Adipocyte (in vitro differentiated cells): ENCODE results near the gene DLGAP1.
"Not testable (repeated sequence)": the region's sequence is repeated elsewhere in the genome, so short reads cannot be mapped to it uniquely, and the experiment has no call there.

Experiments used
- DNase-seq: peaks from one replicate; pipeline ENCODE4 v3.0.0-alpha.2; 2015; ENCODE audit warnings: low read depth
- H3K27me3 ChIP-seq: replicated peaks from 2 replicates; pipeline ENCODE4 v1.7.0; 2013; ENCODE audit warnings: mild to moderate bottlenecking, low read length, moderate library complexity; ENCODE audit not compliant: control insufficient read depth, insufficient read depth
- H3K36me3 ChIP-seq: 2 replicates; pipeline ENCODE4 v1.7.0; 2013; ENCODE audit warnings: low read length, mild to moderate bottlenecking, moderate library complexity; ENCODE audit not compliant: control insufficient read depth, insufficient read depth, severe bottlenecking
- H3K4me1 ChIP-seq: 2 replicates; pipeline ENCODE4 v1.7.0; 2013; ENCODE audit warnings: mild to moderate bottlenecking, low read length, moderate library complexity; ENCODE audit not compliant: control insufficient read depth, insufficient read depth
- H3K4me3 ChIP-seq: 2 replicates; pipeline ENCODE4 v1.7.0; 2013; ENCODE audit warnings: mild to moderate bottlenecking, low read length, moderate library complexity
- H3K9ac ChIP-seq: 2 replicates; pipeline ENCODE4 v1.7.0; 2013; ENCODE audit warnings: mild to moderate bottlenecking, low read length, moderate library complexity
- H3K9me3 ChIP-seq: 2 replicates; pipeline ENCODE4 v1.7.0; 2013; ENCODE audit warnings: mild to moderate bottlenecking, low read length, moderate library complexity; ENCODE audit not compliant: control insufficient read depth

Gene DLGAP1

GRCh38 chr18:3601106-3601755 lies 853.9 kb downstream of the DLGAP1 start:
- not testable (repeated sequence) for H3K36me3 ChIP-seq, H3K9me3 ChIP-seq, H3K9ac ChIP-seq, DNase-seq, H3K27me3 ChIP-seq, H3K4me3 ChIP-seq
- H3K4me1 ChIP-seq, result peaks cover 45% of the 10 kb centered on the region

GRCh38 chr18:3599861-3600260 lies 855.2 kb downstream of the DLGAP1 start:
- peaks cover 48% of the 10 kb centered on the region for H3K4me1 ChIP-seq
- H3K36me3 ChIP-seq, result no peaks in the 10 kb centered on the region
- H3K4me3 ChIP-seq, result no peak overlapping the region
- no peak overlapping the region for H3K9ac ChIP-seq
- H3K27me3 ChIP-seq, result no peaks in the 10 kb centered on the region
- DNase-seq, result no peak
- no peaks in the 10 kb centered on the region for H3K9me3 ChIP-seq

GRCh38 chr18:3599195-3599594 lies 855.9 kb downstream of the DLGAP1 start:
- H3K36me3 ChIP-seq, result no peaks in the 10 kb centered on the region
- no peak overlapping the region for H3K9ac ChIP-seq
- no peaks in the 10 kb centered on the region for H3K27me3 ChIP-seq
- peaks cover 48% of the 10 kb centered on the region for H3K4me1 ChIP-seq
- no peaks in the 10 kb centered on the region for H3K9me3 ChIP-seq
- H3K4me3 ChIP-seq, result no peak overlapping the region
- DNase-seq, result no peak

GRCh38 chr18:3598581-3598980 lies 856.5 kb downstream of the DLGAP1 start:
- H3K27me3 ChIP-seq, result no peaks in the 10 kb centered on the region
- peaks cover 44% of the 10 kb centered on the region for H3K4me1 ChIP-seq
- no peak overlapping the region for H3K4me3 ChIP-seq
- no peaks in the 10 kb centered on the region for H3K9me3 ChIP-seq
- DNase-seq, result no peak
- no peaks in the 10 kb centered on the region for H3K36me3 ChIP-seq
- no peak overlapping the region for H3K9ac ChIP-seq

GRCh38 chr18:3597409-3598357 lies 857.4 kb downstream of the DLGAP1 start:
- H3K9ac ChIP-seq, result no peak overlapping the region
- H3K36me3 ChIP-seq, result no peaks in the 10 kb centered on the region
- H3K4me1 ChIP-seq, result peaks cover 42% of the 10 kb centered on the region
- no peak overlapping the region for H3K4me3 ChIP-seq
- no peak for DNase-seq
- H3K27me3 ChIP-seq, result no peaks in the 10 kb centered on the region
- no peaks in the 10 kb centered on the region for H3K9me3 ChIP-seq

- Histone ChIP-seq H3K9me3 (no peaks in the 10 kb centered on the region), H3K36me3 (no peaks in the 10 kb centered on the region), H3K4me3 (no peak overlapping the region), H3K4me1 (peaks cover 42% of the 10 kb centered on the region), H3K9ac (peak overlapping the region; percentile 93), H3K27me3 (no peaks in the 10 kb centered on the region)
- no peak for DNase-seq
Observed at GRCh38 chr18:3596637-3597384, 858.3 kb downstream of the DLGAP1 start.

- Histone ChIP-seq H3K4me1 (peaks cover 42% of the 10 kb centered on the region), H3K9ac (peak overlapping the region; percentile 93), H3K36me3 (no peaks in the 10 kb centered on the region), H3K4me3 (peak overlapping the region; percentile 85), H3K27me3 (no peaks in the 10 kb centered on the region), H3K9me3 (no peaks in the 10 kb centered on the region)
- DNase-seq, result no peak
Observed at GRCh38 chr18:3596324-3596636, 858.8 kb downstream of the DLGAP1 start.

GRCh38 chr18:3595369-3596273 lies 859.5 kb downstream of the DLGAP1 start:
- peaks cover 42% of the 10 kb centered on the region for H3K4me1 ChIP-seq
- no peaks in the 10 kb centered on the region for H3K36me3 ChIP-seq
- peak overlapping the region; percentile 93 for H3K9ac ChIP-seq
- H3K4me3 ChIP-seq, result peak overlapping the region; percentile 85
- no peaks in the 10 kb centered on the region for H3K9me3 ChIP-seq
- H3K27me3 ChIP-seq, result no peaks in the 10 kb centered on the region
- peak; percentile 83 for DNase-seq

- peak overlapping the region; percentile 93 for H3K9ac ChIP-seq
- H3K27me3 ChIP-seq, result no peaks in the 10 kb centered on the region
- peak; percentile 62 for DNase-seq
- H3K9me3 ChIP-seq, result no peaks in the 10 kb centered on the region
- no peaks in the 10 kb centered on the region for H3K36me3 ChIP-seq
- H3K4me3 ChIP-seq, result peak overlapping the region; percentile 85
- peaks cover 42% of the 10 kb centered on the region for H3K4me1 ChIP-seq
Observed at GRCh38 chr18:3594760-3595368, 860.2 kb downstream of the DLGAP1 start.
